Stomach (tissue), 9 donors: ENCODE results near the gene ASPG. TPM values are rescaled to one million over a fixed set of nuclear protein-coding genes. Genes with fewer than 3 reads are reported as not detected.

Source experiments
- DNase-seq, 2 donors: peaks; one replicate each; pipeline versions ENCODE4 v3.0.0 to v3.0.0-alpha.2; 2013 to 2019
- H3K27ac ChIP-seq, 5 donors: fragments of 200-600 bp in 4 of 5; sonication (generic) in 4 of 5; one replicate each; pipeline ENCODE4 v1.5.1; 2013 to 2019; ENCODE audit warnings: mild to moderate bottlenecking in 1 of 5, moderate library complexity in 1 of 5
- H3K27me3 ChIP-seq, 3 donors: fragments of 200-600 bp; sonication (generic); one replicate each; pipeline ENCODE4 v1.5.1; 2017 to 2019; ENCODE audit warnings: mixed run types in 1 of 3
- H3K36me3 ChIP-seq, 4 donors: fragments of 200-600 bp; sonication (generic); 1 replicate in 3 of 4; 2 replicates in 1 of 4; pipeline ENCODE4 v1.5.1; 2016 to 2019
- H3K4me1 ChIP-seq, 4 donors: fragments of 200-600 bp; sonication (generic); one replicate each; pipeline ENCODE4 v1.5.1; 2016 to 2019
- H3K4me3 ChIP-seq, 4 donors: fragments of 200-600 bp; sonication (generic) in 3 of 4; one replicate each; pipeline ENCODE4 v1.5.1; 2016 to 2019; ENCODE audit warnings: mild to moderate bottlenecking in 1 of 4
- H3K9me3 ChIP-seq, 4 donors: fragments of 200-600 bp; sonication (generic); one replicate each; pipeline ENCODE4 v1.5.1; 2016 to 2019
- CTCF ChIP-seq, 7 experiments: fragments of 450-650 bp in 4 of 7; fragments of 200-600 bp in 3 of 7; sonication (generic) in 3 of 7; IDR thresholded peaks; one replicate each; pipeline ENCODE4 v1.5.1; 2016 to 2019; ENCODE audit warnings: antibody characterized with exemption in 7 of 7, control low read depth in 2 of 7, mild to moderate bottlenecking in 1 of 7
- EP300 ChIP-seq: sonication (generic); formaldehyde crosslinking; IDR thresholded peaks from one replicate; pipeline ENCODE4 v1.6.1; 2017; ENCODE audit warnings: antibody characterized with exemption
- POLR2A ChIP-seq, 4 donors: fragments of 450-650 bp; IDR thresholded peaks; one replicate each; pipeline ENCODE4 v1.6.1; 2016; ENCODE audit warnings: antibody characterized with exemption in 4 of 4, control low read depth in 2 of 4, mild to moderate bottlenecking in 1 of 4, moderate library complexity in 1 of 4
- POLR2AphosphoS5 ChIP-seq, 3 donors: sonication (generic); formaldehyde crosslinking; IDR thresholded peaks; one replicate each; pipeline ENCODE4 v1.6.1; 2016; ENCODE audit warnings: antibody characterized with exemption in 3 of 3
- WGBS, 5 donors: extraction: QIAGEN DNeasy Blood & Tissue Kit in 3 of 5; methylation state at CpG; one replicate each; pipeline versions ENCODE4 v1.1.5 to v1.1.7; 2013 to 2018; 5-methylcytosine and 5-hydroxymethylcytosine counted together
- intact Hi-C: fragments of 100-400 bp; cut with DNase I; formaldehyde crosslinking; loops from one replicate; pipeline ENCODE4 v1.15.1; 2023; ENCODE audit warnings: low total_unique reads
- polyA plus RNA-seq, 3 donors: library from polyadenylated mRNA; stranded (reverse); fragments of 200-250 nt; gene quantifications; one replicate each; pipeline ENCODE4 v1.2.3, GENCODE V29; 2013
- total RNA-seq, 5 donors: library from RNA; depleted of rRNA; stranded (reverse); fragments of >200 nt; gene quantifications; one replicate each; pipeline versions ENCODE4 v1.1.0 to v1.2.3, GENCODE V29; 2014 to 2016
- donor health status: healthy with polysubstance abuse.
- donor health status: Bipolar disorder and iron deficiency.
- donor health status: healthy.

Gene ASPG
- total and polyA plus RNA-seq, 8 donors, result 0.12 to 10.7 (median 4.4) TPM; not detected in 1

- intact Hi-C loops, result no loop called here
- WGBS, 5 donors, result 66 to 82% (median 75%) methylated on average over 17 to 25 of the region's 25 CpGs
- Histone ChIP-seq H3K9me3 (no peaks in the 10 kb centered on the region), H3K4me1 (peaks cover 0 to 41% (median 32%) of the 10 kb centered on the region in 4 donors), H3K27me3 (peaks cover 0 to 30% (median 0%) of the 10 kb centered on the region in 3 donors), H3K4me3 (no peak overlapping the region), H3K27ac (no peak overlapping the region), H3K36me3 (no peaks in the 10 kb centered on the region)
- DNase-seq, result no peak
- no peak for TF ChIP-seq POLR2A (IDR thresholded peaks at IDR 0.05)
- peak in 1 of 7 experiments; percentile 9 for TF ChIP-seq CTCF (IDR thresholded peaks at IDR 0.05)
These were observed 11.5 kb downstream of the ASPG start for GRCh38 chr14:104096751-104097700.

- no peak for TF ChIP-seq EP300
- TF ChIP-seq POLR2AphosphoS5 (IDR thresholded peaks at IDR 0.05), result no peak
- no peak for TF ChIP-seq POLR2A (IDR thresholded peaks at IDR 0.05)
- no peak for TF ChIP-seq CTCF (IDR thresholded peaks at IDR 0.05)
- DNase-seq, result no peak
- H3K36me3 ChIP-seq, result no peaks in the 10 kb centered on the region
- intact Hi-C loops, result no loop called here
- no peak overlapping the region for H3K4me3 ChIP-seq
- peaks cover 0 to 47% (median 36%) of the 10 kb centered on the region in 4 donors for H3K4me1 ChIP-seq
- H3K9me3 ChIP-seq, result no peaks in the 10 kb centered on the region
- WGBS, 5 donors, result 79 to 92% (median 89%) methylated on average over 5 to 25 of the region's 25 CpGs
- H3K27ac ChIP-seq, result no peak overlapping the region
- H3K27me3 ChIP-seq, result peaks cover 0 to 37% (median 0%) of the 10 kb centered on the region in 3 donors
These were observed 13.0 kb downstream of the ASPG start for GRCh38 chr14:104098272-104099095.

GRCh38 chr14:104099096-104100041 lies 13.9 kb downstream of the ASPG start:
- Histone ChIP-seq H3K27ac (no peak overlapping the region), H3K27me3 (peaks cover 0 to 36% (median 0%) of the 10 kb centered on the region in 3 donors), H3K9me3 (no peaks in the 10 kb centered on the region), H3K4me1 (peaks cover 0 to 48% (median 37%) of the 10 kb centered on the region in 4 donors), H3K4me3 (no peak overlapping the region), H3K36me3 (no peaks in the 10 kb centered on the region)
- no peak for DNase-seq
- intact Hi-C loops, result no loop called here
- WGBS, 5 donors, result 68 to 75% (median 72%) methylated on average over 16 to 26 of the region's 26 CpGs
- no peak for TF ChIP-seq CTCF (IDR thresholded peaks at IDR 0.05)
- TF ChIP-seq POLR2A (IDR thresholded peaks at IDR 0.05), result no peak
- TF ChIP-seq POLR2AphosphoS5 (IDR thresholded peaks at IDR 0.05), result no peak
- TF ChIP-seq EP300, result no peak
